Stimulated activated CD8-positive, alpha-beta memory T cell treated with anti-CD3 and anti-CD28 coated beads, Interleukin-12 subunit alpha, Interleukin-12 subunit beta, amount 100 ng/mL, for 24 hours (primary cell): ENCODE results near the gene PLB1.
"Not testable (repeated sequence)": the region's sequence is repeated elsewhere in the genome, so short reads cannot be mapped to it uniquely, and the experiment has no call there.

Experiments used
- DNase-seq: peaks from one replicate; pipeline ENCODE4 v3.0.0-alpha.2; 2020; ENCODE audit errors: extremely low read depth

Gene PLB1

DNA sequence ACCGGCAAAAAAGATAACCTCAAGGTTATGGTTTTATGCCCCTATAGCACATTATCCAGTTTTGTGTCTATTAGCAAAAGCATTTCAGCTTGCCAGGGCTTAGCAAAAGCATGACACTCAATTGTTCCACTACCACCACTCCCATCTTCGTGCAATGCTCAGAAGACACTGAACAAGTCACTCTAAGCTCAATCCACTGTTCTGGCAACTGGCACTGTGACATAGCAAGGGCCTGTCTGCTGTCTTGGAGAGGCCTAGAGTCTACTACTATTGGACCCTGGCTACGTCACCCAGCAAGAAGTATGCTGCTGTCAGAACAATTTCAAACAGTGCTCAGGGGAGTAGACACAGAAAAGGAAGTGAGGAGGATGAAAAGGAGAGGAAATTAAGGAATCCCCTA, 152.3 kb downstream of the PLB1 start:
- DNase-seq, result no peak

DNA sequence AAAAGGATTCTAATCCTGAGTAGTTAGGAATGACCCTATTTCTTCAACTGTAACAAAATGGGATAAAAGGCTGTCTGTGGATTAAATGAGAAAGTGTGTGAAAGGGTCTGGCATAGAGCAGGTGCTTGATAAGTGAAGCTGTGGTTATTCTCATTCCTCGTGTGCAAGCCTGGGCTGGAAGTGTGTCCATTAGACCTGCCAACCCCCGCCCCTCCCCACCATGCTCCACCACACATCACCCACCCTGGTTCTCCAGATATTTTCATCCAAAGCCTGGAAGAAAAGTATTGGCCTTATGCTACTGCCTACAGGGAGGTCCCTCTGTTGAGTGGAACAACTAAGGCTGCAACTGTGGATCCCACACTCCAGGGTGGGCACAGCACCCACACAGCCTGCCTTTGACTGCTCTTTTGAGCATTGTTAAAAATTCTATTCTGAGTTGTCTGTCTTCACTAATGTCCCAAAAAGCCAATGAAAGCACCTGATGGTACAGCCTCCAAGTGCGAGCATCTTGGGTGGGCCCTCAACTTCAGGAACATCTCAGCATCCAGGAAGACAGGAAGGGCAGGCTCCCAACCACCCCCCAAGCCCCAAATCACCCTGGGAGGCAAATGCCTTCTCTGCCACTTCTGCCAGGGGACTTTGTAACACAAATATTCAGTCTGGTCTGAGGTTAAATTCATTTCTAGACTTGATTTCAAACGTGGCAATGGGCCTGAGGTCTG, 153.0 kb downstream of the PLB1 start:
- no peak for DNase-seq

- no peak for DNase-seq
These were observed 153.8 kb downstream of the PLB1 start for GRCh38 chr2:28649481-28650265.

- DNase-seq, result no peak
These were observed 154.4 kb downstream of the PLB1 start for GRCh38 chr2:28650266-28650584.

- DNase-seq, result no peak
These were observed 156.4 kb downstream of the PLB1 start for GRCh38 chr2:28652217-28652616.

DNA sequence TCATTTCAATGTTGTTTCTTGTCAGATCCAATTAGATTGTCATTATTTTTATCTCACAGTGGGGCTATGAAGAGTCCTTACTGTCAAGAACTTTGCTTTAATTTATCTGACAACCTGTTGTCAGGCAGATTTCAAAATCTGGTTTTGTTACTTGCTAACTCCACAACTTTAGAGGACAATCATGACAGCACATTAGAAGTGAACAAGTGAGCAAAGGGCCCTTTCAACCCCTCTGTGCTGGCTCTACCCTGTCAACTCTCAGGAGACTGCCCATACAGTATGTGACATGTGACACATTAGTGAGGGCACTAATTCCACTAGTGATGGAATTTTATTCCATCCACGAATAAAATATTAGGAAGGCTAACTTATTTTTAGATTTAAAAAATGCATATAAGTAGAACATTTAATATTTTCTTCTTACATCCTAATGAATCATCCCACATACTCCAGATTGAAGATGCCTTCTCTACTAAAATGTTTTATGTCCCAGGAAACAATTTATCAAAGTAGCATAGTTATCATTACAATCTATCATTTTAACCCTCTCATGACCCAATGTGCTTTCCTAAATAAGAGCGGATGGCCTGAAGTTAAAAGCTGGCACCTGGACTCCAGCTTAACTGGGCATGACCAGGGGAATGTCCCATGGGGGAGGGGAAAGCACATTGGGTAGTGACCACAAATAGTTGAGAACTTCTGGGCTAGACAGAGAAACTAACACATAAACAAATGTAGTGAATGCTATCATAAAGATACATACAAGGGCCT, 158.2 kb downstream of the PLB1 start:
- no peak for DNase-seq

DNA sequence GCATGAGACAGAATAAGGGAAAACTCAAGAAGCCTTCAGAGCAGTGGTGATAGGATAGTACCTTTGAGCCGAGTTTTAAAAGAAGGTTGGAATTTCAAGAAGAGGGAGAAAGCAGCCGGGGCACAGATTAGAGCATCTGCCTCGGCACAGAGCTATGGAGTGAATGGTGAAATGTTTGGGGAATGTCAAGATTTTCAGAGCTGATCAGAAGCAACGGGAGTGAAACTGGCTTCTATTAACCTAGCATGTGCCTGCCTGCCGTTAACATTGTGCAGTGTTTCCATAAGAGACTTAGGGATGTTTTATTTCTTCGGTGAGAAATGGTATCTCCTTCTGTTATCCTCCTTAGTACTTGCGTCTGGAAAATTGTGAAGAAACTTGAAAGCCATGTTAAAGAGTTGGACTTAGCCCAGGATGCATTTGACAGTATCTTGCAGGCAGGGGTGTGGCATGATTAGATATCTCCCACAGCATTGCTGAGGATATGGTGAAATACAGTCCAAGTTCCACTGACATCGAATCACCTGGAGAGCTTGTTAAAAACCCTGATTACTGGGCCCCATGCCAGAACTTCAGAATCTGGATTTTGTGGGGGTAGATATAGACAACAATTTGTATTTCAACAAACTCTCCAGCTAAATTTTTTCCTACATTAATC, 158.9 kb downstream of the PLB1 start:
- DNase-seq, result no peak

- no peak for DNase-seq
These were observed 161.2 kb downstream of the PLB1 start for GRCh38 chr2:28656937-28657615.

DNA sequence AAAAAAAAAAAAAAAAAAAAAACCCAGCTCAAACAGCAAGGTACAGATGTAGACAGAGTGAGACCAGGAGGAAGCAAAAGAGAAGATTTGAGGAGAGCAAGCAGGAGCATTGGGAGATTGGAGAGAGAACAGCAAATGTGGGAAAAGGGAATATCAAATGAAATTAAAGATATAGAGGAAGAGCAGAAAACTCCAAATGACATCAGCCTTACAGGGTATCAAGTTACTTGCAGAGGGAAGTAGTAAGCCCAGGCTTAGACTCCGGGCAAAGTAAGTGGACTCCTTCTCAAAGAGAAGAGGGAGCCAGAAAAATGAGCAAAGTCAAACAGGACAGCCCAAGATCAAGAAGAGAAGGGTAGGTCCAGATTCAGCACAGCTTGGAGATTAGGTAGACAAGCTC, 162.5 kb downstream of the PLB1 start:
- DNase-seq, result no peak

DNA sequence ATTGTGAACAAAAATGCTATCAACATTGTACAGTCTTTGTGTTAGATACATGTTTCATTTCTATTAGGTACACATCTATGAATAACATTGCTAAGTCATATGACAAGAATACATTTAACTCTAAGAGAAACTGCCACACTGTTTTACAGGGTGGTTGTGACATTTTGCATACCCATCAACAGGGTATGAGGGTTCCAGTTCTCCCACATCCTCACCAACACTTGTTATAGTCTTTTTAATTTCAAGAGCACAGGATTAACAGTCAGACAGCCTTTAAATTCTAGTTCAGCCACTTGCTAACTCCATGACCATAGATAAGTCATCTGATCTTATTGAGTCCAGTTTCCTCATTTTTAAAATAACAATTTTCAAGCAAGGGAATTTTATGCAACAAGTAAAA, 163.3 kb downstream of the PLB1 start:
- no peak for DNase-seq

DNA sequence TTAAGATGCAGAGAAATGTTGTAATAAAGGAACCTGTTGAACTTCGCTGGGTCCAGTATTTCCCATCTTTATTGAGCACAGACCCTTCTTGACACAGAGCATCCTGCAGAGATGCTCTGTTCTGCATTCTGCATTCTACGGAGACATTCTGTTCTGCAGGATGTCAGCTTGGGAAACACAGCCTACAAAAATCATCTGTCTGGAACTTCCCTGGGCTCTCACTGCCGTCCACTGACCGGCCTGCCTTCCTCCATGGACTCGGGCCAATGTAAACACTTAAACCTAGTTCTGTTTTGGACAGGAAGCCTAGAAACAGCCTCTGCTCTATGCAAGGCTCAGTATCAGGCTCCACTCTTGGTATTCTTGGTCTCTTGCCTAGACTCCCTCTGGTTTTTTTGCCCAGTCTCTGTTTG, 165.7 kb downstream of the PLB1 start:
- no peak for DNase-seq

DNA sequence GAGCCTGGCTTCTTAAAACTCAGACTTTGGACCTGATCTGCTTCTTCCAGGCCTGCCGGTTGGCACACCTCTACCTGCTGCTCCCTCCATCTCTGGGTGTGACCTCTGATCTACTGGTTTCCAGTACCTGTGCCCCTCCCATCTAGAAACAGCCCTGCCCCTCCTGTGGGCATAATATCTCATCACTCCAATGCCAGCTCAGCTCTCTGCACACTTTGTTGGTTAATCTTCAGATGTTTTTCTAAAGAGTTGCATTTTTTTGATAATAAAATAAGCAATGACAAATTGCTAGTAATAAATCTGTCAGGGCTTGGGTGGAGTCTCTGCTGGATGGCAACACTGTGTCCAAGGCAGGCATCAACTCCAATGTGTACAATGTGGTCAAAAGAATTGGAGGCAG, 166.2 kb downstream of the PLB1 start:
- no peak for DNase-seq

DNA sequence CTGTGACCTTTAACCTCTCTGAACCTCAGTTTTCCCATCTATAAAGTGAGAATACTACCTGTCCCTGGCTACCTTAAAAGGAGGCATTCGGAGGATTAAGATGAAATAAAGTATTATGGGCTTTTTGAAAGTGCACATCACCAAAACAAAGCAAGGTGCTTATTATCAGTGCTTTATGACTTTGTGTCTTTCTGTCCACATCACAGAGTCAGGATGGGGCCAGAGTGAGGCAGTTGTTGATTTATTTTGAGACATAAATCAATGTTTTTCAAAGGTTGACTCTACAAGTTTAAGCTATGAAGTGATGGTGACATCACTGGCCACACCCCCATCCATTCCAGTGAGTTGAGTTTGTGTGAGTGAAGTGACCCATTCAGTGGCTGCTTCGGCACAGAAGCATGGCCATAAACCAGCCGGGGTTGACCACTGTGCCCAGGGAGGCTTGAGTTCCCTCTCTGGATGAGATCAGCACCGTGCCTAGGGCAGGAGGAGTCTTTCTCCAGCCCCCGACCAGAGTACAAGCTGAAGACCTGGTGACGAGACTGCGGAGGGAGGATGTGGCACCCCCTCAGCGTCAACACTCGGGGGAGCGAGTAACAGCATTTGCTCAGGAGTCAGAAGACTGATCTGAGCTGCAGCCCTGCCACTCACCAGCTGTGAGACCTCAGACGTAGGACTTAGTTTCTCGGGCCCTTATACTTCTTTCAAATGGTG, 166.8 kb downstream of the PLB1 start:
- DNase-seq, result no peak

DNA sequence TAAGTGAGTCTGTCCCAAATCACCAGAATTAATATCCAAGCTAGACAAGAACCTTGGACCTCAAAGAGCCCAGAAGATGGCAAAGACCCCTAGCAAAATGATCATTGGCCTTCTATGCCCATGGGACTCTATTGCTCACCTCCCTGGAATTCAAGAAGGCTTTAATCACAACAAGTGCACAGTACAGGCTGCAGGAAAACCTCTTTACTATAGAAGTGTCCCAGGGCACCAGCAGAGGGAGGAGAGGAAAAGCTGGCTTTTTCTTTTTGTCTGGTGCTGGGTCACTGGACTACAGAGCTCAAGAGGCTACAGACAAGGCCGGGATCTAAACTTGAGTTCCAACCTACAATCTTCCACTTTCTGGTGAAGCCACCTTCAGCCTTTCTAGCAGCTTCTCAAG, 167.5 kb downstream of the PLB1 start:
- DNase-seq, result no peak

DNA sequence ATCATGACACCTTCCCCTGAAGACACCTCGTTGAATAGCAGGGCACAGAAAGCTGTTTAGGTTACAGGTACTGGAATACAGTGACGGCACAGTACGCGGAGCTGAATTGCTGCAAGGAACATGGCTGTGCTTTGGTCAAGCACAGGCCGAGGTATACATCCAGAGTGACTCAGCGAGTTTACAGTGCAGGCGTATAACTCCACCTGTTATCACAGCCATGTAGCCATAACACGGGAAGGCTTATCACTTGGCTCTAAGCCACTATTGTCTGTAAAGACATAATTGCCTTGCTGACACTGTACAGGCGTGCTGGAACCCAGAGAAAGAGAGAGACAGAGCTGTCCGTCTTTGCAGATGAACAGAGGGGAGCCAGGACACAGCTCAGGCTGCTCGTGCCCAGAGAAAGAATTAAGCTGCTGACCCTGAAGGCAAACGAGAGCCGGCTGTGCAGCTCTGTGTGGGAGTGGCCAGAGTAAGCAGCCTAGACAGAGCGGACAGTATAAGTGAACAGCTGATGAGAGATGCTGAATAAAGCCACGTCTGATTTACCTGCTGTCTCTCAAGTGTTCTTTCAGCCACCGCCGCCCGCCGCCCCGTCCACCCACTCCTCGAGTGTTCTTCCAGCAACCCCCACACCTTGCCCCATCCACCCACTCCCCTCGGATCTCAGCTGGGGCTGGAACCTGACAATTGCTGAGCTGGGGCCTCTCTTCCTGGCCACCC, 168.4 kb downstream of the PLB1 start:
- no peak for DNase-seq

DNA sequence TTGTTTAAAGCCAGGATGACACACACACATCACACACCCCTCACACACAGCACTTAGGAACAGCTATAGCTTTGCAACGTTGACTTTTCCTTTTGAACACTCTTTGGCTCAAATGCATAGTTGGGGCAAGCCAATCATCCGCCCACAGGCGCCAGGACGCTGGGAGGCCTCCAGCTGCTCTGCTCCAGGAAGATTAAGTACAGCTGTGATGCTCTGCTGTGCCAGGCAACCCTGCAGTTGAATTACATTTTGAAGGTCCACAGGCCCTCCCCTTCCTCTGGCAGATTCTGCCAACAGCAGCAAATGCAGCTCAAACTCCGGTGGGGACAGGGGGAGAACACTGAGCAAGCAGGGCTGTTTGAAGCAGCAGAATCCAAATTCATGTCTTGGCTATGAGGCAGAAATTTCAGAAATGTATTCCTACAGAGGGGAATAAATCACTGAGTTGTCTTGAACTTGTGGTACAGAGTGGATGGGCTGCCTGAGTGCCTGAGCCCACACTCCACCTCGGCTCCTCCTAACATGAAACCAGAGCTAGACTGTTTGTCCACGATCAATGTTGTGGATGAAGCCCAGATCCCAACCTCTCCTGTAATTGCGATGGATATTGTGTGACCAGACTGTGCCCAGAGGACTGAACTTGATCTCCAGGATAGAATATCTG, 169.3 kb downstream of the PLB1 start:
- DNase-seq, result no peak

DNA sequence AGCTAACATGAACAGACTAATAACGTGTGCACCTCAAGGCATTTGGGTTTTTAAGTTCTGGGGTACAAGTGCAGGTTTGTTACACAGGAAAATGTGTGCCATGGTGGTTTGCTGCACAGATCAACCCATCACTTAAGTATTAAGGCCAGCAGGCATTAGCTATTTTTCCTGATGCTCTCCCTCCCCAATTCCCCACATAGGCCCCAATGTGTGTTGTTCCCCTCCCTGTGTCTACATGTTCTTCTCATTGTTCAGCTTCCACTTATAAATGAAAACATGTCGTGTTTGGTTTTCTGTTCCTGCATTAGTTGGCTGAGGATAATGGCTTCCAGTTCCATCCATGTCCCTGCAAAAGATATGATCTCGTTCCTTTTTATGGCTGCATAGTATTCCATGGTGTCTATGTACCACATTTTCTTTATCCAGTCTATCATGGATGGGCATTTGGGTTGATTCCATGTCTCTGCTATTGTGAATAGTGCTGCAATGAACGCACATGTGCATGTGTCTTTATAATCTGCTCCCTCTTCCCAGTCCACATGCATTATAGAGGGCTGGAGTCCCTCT, 170.0 kb downstream of the PLB1 start:
- not testable (repeated sequence) for DNase-seq

DNA sequence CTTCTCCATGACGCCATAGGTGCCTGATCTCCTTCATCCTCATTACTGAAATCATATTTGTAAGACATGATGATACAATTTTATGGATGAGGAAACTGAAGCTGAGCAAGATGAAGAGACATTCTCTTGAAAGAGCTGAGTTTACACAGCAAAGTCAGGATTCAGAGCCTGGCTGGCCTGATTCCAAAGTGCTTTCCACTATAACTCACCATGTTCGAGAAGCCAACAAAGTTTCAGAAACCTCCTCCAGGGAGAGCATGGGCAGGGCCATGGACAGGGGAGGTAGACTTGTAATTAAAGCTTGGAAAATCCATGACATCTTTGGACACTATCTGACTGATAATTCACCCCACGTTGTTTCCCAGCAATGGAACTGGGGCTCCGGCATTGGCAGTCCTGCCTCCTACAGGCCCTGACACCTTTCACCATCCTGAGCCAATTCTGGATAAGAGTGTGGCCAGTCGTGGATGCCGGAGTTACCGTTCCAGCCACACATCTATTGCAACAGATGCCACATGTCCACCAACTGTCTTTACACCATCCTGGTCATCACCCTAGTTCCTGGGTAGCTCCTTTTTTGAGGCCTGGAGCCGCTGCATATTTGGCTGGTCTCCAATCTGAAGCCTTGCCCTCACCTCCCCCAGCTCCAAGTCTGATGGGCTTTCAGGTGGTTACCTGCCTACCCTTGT, 170.8 kb downstream of the PLB1 start:
- no peak for DNase-seq

DNA sequence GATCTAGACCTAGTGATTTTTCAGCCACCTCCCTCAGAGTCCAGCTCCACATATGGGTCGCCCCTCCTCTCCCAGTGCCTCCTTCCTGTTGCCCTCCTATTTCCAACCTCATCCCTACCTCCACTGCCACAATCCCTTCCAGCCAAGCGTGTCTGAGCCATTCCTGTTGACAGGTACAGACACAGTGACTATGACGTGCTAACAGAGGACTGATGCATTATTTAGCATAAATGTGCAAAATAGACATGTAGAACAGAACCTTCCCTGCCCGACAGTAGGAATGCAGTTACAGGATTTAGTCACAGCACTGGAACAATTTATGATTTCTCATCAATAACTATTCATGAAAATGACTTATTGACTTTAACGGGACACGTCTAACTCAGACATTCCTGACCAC, 171.4 kb downstream of the PLB1 start:
- no peak for DNase-seq
